Measurements from ENCODE around the gene ARHGAP25. TPM values are rescaled to one million over a fixed set of nuclear protein-coding genes. Genes with fewer than 3 reads are reported as not detected.

ARHGAP25 gene
- total RNA-seq, 1 donor from 2014 or later: 0.50 TPM

- no peak for TF ChIP-seq CTCF (IDR thresholded peaks at IDR 0.05)
- H3K4me1 Mint-ChIP-seq (ENCODE audit: low read depth): no peaks in the 10 kb centered on the region
- no peaks in the 10 kb centered on the region for H3K36me3 Mint-ChIP-seq (ENCODE audit: low read depth)
- H3K27ac Mint-ChIP-seq (ENCODE audit: unreplicated experiment): no peak overlapping the region
- H3K27me3 Mint-ChIP-seq (ENCODE audit: low read depth): no peaks in the 10 kb centered on the region
- DNase-seq (ENCODE audit: low spot score): no peak
- no peaks in the 10 kb centered on the region for H3K9me3 Mint-ChIP-seq (ENCODE audit: low read depth)
- H3K4me3 Mint-ChIP-seq (ENCODE audit: unreplicated experiment): no peak overlapping the region
Observed at GRCh38 chr2:68742626-68743415, 8.2 kb downstream of the ARHGAP25 start.

- Mint-ChIP-seq H3K36me3 (ENCODE audit: low read depth) (no peaks in the 10 kb centered on the region), H3K4me3 (ENCODE audit: unreplicated experiment) (no peak overlapping the region), H3K27ac (ENCODE audit: unreplicated experiment) (no peak overlapping the region), H3K27me3 (ENCODE audit: low read depth) (no peaks in the 10 kb centered on the region), H3K9me3 (ENCODE audit: low read depth) (no peaks in the 10 kb centered on the region), H3K4me1 (ENCODE audit: low read depth) (no peaks in the 10 kb centered on the region)
- no peak for TF ChIP-seq CTCF (IDR thresholded peaks at IDR 0.05)
- DNase-seq (ENCODE audit: low spot score): no peak
Observed at GRCh38 chr2:68743531-68743930, 8.9 kb downstream of the ARHGAP25 start.

GRCh38 chr2:68744366-68744912 lies 9.8 kb downstream of the ARHGAP25 start:
- no peak for DNase-seq (ENCODE audit: low spot score)
- no peaks in the 10 kb centered on the region for H3K36me3 Mint-ChIP-seq (ENCODE audit: low read depth)
- no peaks in the 10 kb centered on the region for H3K4me1 Mint-ChIP-seq (ENCODE audit: low read depth)
- no peak overlapping the region for H3K27ac Mint-ChIP-seq (ENCODE audit: unreplicated experiment)
- H3K4me3 Mint-ChIP-seq (ENCODE audit: unreplicated experiment): no peak overlapping the region
- H3K9me3 Mint-ChIP-seq (ENCODE audit: low read depth): no peaks in the 10 kb centered on the region
- no peaks in the 10 kb centered on the region for H3K27me3 Mint-ChIP-seq (ENCODE audit: low read depth)
- peak; percentile 31 for TF ChIP-seq CTCF (IDR thresholded peaks at IDR 0.05)

GRCh38 chr2:68745006-68745405 lies 10.4 kb downstream of the ARHGAP25 start:
- no peak for DNase-seq (ENCODE audit: low spot score)
- TF ChIP-seq CTCF (IDR thresholded peaks at IDR 0.05): no peak
- no peaks in the 10 kb centered on the region for H3K4me1 Mint-ChIP-seq (ENCODE audit: low read depth)
- no peak overlapping the region for H3K4me3 Mint-ChIP-seq (ENCODE audit: unreplicated experiment)
- H3K27me3 Mint-ChIP-seq (ENCODE audit: low read depth): no peaks in the 10 kb centered on the region
- no peaks in the 10 kb centered on the region for H3K36me3 Mint-ChIP-seq (ENCODE audit: low read depth)
- no peaks in the 10 kb centered on the region for H3K9me3 Mint-ChIP-seq (ENCODE audit: low read depth)
- H3K27ac Mint-ChIP-seq (ENCODE audit: unreplicated experiment): no peak overlapping the region

- DNase-seq (ENCODE audit: low spot score): no peak
- H3K36me3 Mint-ChIP-seq (ENCODE audit: low read depth): no peaks in the 10 kb centered on the region
- H3K27me3 Mint-ChIP-seq (ENCODE audit: low read depth): no peaks in the 10 kb centered on the region
- no peaks in the 10 kb centered on the region for H3K9me3 Mint-ChIP-seq (ENCODE audit: low read depth)
- H3K4me3 Mint-ChIP-seq (ENCODE audit: unreplicated experiment): no peak overlapping the region
- H3K27ac Mint-ChIP-seq (ENCODE audit: unreplicated experiment): no peak overlapping the region
- no peaks in the 10 kb centered on the region for H3K4me1 Mint-ChIP-seq (ENCODE audit: low read depth)
- TF ChIP-seq CTCF (IDR thresholded peaks at IDR 0.05): no peak
Observed at GRCh38 chr2:68746408-68746807, 11.8 kb downstream of the ARHGAP25 start.
